Esophagus squamous epithelium (tissue), 5 donors: ENCODE measurements around the gene ADK. TPM values are rescaled to one million over a fixed set of nuclear protein-coding genes. Genes with fewer than 3 reads are reported as not detected.

ENCODE experiments used
- DNase-seq: peaks from one replicate; lab custom pipeline; 2025; lab: John Stamatoyannopoulos, UW
- H3K27ac ChIP-seq, 4 donors: fragments of 200-600 bp; sonication (generic); one replicate each; pipeline ENCODE4 v1.5.1; 2016 to 2019; ENCODE audit warnings: mild to moderate bottlenecking in 1 of 4
- H3K27me3 ChIP-seq, 4 donors: fragments of 200-600 bp; sonication (generic); 1 replicate in 3 of 4; 2 replicates in 1 of 4; pipeline versions ENCODE4 v1.5.1 to v1.6.0; 2017 to 2021; ENCODE audit warnings: antibody characterized with exemption in 1 of 4
- H3K36me3 ChIP-seq, 3 donors: fragments of 200-600 bp; sonication (generic); one replicate each; pipeline ENCODE4 v1.5.1; 2016 to 2019
- H3K4me1 ChIP-seq, 3 donors: fragments of 200-600 bp; sonication (generic); one replicate each; pipeline ENCODE4 v1.5.1; 2017 to 2019
- H3K4me3 ChIP-seq, 4 donors: fragments of 200-600 bp; sonication (generic); 1 replicate in 3 of 4; 2 replicates in 1 of 4; pipeline ENCODE4 v1.5.1; 2016 to 2019; ENCODE audit warnings: mild to moderate bottlenecking in 2 of 4, moderate library complexity in 1 of 4
- H3K9me3 ChIP-seq, 3 donors: fragments of 200-600 bp; sonication (generic); one replicate each; pipeline ENCODE4 v1.5.1; 2016 to 2019
- CTCF ChIP-seq, 6 experiments: fragments of 450-650 bp in 4 of 6; fragments of 200-600 bp in 2 of 6; sonication (generic) in 2 of 6; IDR thresholded peaks; one replicate each; pipeline ENCODE4 v1.5.1; 2016 to 2019; ENCODE audit warnings: antibody characterized with exemption in 6 of 6, mild to moderate bottlenecking in 4 of 6, moderate library complexity in 4 of 6
- POLR2A ChIP-seq, 4 donors: fragments of 450-650 bp; IDR thresholded peaks; one replicate each; pipeline ENCODE4 v1.6.1; 2017; ENCODE audit warnings: antibody characterized with exemption in 4 of 4, mild to moderate bottlenecking in 4 of 4, moderate library complexity in 3 of 4
- WGBS, 2 donors: methylation state at CpG; one replicate each; pipeline ENCODE4 v1.1.5; 2018; 5-methylcytosine and 5-hydroxymethylcytosine counted together
- intact Hi-C: fragments of 100-400 bp; cut with DNase I; formaldehyde crosslinking; loops from one replicate; pipeline ENCODE4 v1.15.0; 2022
- total RNA-seq, 4 donors: library from RNA; depleted of rRNA; stranded (reverse); fragments of >200 nt; gene quantifications; one replicate each; pipeline ENCODE4 v1.1.0, GENCODE V29; 2016
- donor health status: DM: yes; HTN: yes; CAD: no.

ADK gene
- total RNA-seq, 4 donors from 2014 or later: 43.3 to 78.4 (median 68.4) TPM

DNA sequence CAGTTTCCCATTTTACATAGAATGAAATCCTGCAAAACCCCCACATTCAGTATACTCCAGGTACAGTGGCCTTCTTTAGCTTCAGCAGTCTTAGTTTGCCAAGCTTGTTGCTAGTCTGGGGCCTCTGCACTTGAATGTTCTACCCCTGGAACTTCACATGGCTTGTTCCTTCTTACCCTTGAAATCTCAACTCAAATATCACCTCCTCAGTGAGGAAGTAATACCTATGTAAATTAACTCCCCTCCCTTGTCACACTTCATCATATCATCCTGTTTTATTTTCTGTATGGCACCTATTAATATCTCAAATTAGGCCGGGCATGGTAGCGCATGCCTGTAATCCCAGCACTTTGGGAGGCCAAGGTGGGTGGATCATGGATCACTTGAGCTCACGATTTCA is 511.6 kb downstream of the ADK start:
- intact Hi-C loops: no loop called here
- Histone ChIP-seq H3K27ac (no peak overlapping the region), H3K9me3 (no peaks in the 10 kb centered on the region), H3K4me3 (no peak overlapping the region), H3K4me1 (no peaks in the 10 kb centered on the region), H3K36me3 (peaks cover 0 to 13% (median 0%) of the 10 kb centered on the region in 3 donors), H3K27me3 (no peaks in the 10 kb centered on the region)
- TF ChIP-seq CTCF (IDR thresholded peaks at IDR 0.05) (no peak), POLR2A (IDR thresholded peaks at IDR 0.05) (no peak)
- 88% methylated on average over 2 to 3 of the region's 3 CpGs for WGBS, 2 donors
- no peak for DNase-seq

DNA sequence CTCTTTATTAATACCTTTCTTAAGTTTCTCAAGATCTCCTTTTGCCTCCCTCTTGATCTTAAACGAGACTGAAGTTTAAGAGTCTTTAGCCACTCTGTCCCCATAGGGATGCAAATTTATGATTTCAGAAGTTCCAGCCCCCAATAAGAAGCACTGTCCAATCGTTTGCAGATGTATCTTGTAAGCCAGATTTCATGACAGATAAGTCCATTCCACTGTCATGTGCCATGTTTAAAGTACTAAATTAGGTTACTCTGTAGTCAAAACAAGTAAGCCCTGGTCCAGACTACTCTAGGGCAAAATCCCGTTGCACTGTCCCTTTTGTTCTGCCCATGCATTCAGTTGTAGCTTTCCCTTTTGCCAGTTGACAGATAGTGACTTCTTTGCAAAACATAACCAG is 518.2 kb downstream of the ADK start:
- no peak for DNase-seq
- Histone ChIP-seq H3K27me3 (no peaks in the 10 kb centered on the region), H3K4me3 (no peak overlapping the region), H3K4me1 (no peaks in the 10 kb centered on the region), H3K36me3 (peaks cover 0 to 22% (median 0%) of the 10 kb centered on the region in 3 donors), H3K27ac (no peak overlapping the region), H3K9me3 (no peaks in the 10 kb centered on the region)
- TF ChIP-seq POLR2A (IDR thresholded peaks at IDR 0.05): no peak
- no peak for TF ChIP-seq CTCF (IDR thresholded peaks at IDR 0.05)
- 64 to 73% methylated on average over 3 of the region's 3 CpGs for WGBS, 2 donors
- intact Hi-C loops: no loop called here

- TF ChIP-seq CTCF (IDR thresholded peaks at IDR 0.05) (no peak), POLR2A (IDR thresholded peaks at IDR 0.05) (no peak)
- intact Hi-C loops: no loop called here
- Histone ChIP-seq H3K27me3 (no peaks in the 10 kb centered on the region), H3K4me1 (no peaks in the 10 kb centered on the region), H3K9me3 (no peaks in the 10 kb centered on the region), H3K4me3 (no peak overlapping the region), H3K36me3 (peaks cover 0 to 33% (median 0%) of the 10 kb centered on the region in 3 donors), H3K27ac (no peak overlapping the region)
- no peak for DNase-seq
- WGBS, 2 donors: 71 to 78% methylated on average over 3 of the region's 3 CpGs
Measured at GRCh38 chr10:74671716-74672115, 520.7 kb downstream of the ADK start.

- Histone ChIP-seq H3K27me3 (no peaks in the 10 kb centered on the region), H3K9me3 (no peaks in the 10 kb centered on the region), H3K36me3 (peaks cover 0 to 33% (median 0%) of the 10 kb centered on the region in 3 donors), H3K27ac (no peak overlapping the region), H3K4me3 (no peak overlapping the region), H3K4me1 (no peaks in the 10 kb centered on the region)
- TF ChIP-seq POLR2A (IDR thresholded peaks at IDR 0.05) (no peak), CTCF (IDR thresholded peaks at IDR 0.05) (no peak)
- no peak for DNase-seq
- intact Hi-C loops: no loop called here
Measured at GRCh38 chr10:74672430-74673165, 521.6 kb downstream of the ADK start.

DNA sequence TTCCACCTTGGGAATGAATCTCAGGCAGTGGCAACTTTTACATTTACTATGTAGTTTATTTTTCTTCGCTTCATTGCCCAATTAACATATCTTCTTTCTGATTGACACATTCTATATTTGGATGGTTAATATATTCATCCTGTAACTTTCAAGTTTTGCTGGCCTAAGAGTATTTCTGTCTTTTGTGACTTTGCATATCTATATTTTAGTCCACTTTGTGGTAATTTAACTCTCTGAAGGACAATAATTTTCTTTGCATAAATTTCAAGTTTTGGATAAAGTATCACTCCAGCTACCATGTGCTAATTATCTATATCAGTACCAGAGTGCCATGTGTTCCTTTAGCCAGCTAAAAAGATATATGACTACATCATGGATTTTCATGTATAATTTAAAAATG is 523.9 kb downstream of the ADK start:
- WGBS, 2 donors: 83 to 97% methylated on average over 1 of the region's 1 CpG
- no peak for DNase-seq
- Histone ChIP-seq H3K9me3 (no peaks in the 10 kb centered on the region), H3K36me3 (peaks cover 0 to 33% (median 0%) of the 10 kb centered on the region in 3 donors), H3K27ac (no peak overlapping the region), H3K4me1 (no peaks in the 10 kb centered on the region), H3K4me3 (no peak overlapping the region), H3K27me3 (no peaks in the 10 kb centered on the region)
- TF ChIP-seq POLR2A (IDR thresholded peaks at IDR 0.05) (no peak), CTCF (IDR thresholded peaks at IDR 0.05) (no peak)
- intact Hi-C loops: no loop called here
